Activated CD8-positive, alpha-beta memory T cell treated with anti-CD3 and anti-CD28 coated beads, Interleukin-2, amount 50 U/mL, for 1 hour (primary cell): ENCODE results near the gene CTLA4.

Experiments used
- DNase-seq: peaks from one replicate; pipeline ENCODE4 v3.0.0-alpha.2; 2020; ENCODE audit errors: extremely low read depth

Gene CTLA4

GRCh38 chr2:203891474-203891873, 23.9 kb downstream of the CTLA4 start:
- no peak for DNase-seq

- no peak for DNase-seq
Measured at GRCh38 chr2:203892207-203892606, 24.6 kb downstream of the CTLA4 start.

DNA sequence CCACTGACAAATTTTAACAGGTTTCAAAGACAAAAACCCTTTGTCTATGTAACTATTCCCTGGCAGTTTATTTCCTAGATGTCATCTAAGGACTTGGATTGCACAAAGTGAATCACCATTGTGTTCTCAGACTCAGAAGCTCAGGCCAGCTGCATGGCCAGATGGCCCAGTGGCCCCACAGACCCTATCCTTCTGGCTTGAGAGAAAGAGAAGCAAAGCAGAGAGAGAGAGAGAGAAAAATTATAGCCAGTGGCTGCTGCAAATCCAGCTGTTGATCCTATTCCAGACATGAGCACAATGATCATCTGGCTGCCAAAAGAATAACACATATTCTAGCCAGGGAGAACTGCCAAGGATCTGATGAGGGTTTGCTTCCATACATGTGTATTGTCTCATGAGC, 25.8 kb downstream of the CTLA4 start:
- no peak for DNase-seq

DNA sequence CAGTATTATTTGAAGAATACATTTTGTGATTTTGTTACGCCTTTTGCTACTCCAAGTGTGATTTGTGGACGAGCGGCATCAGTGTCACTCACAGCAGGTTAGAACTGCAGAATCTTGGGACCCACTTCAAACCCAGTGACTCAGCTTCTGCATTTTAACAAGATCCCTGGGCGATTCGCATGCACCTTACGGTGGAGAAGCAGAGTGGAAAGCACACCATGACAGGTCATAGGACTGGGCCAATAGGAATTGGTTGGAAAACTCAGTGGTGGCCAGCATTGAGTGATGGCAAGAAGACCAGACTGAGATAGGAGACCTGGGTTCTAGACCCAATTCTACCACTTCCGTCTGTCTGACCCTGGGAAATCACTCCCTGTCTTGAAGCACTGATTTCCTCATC, 26.3 kb downstream of the CTLA4 start:
- DNase-seq, result no peak

- no peak for DNase-seq
Measured at GRCh38 chr2:203894262-203894661, 26.7 kb downstream of the CTLA4 start.

DNA sequence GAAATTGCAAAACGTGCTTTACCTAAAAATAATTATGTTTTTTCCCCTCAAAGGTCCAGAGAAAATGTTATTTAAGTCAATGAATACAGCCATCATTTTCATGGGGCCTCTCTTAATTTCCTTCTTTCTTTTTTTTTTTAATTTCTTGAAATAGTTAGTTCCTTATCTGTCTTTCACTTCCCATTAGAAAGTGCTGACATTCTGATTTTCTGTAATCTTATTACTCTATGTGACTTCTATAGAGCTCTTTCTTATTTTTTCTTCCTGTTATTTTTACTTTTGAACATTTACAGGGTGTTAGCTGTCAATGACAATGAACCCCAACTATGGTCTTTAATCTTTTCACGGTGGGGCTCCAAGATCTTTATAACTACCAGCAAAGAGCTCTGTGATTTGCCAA, 30.0 kb downstream of the CTLA4 start:
- no peak for DNase-seq

GRCh38 chr2:203898657-203899056, 31.1 kb downstream of the CTLA4 start:
- DNase-seq, result no peak

- no peak for DNase-seq
Measured at GRCh38 chr2:203900253-203900652, 32.7 kb downstream of the CTLA4 start.

GRCh38 chr2:203904022-203904421, 36.5 kb downstream of the CTLA4 start:
- no peak for DNase-seq

- DNase-seq, result no peak
Measured at GRCh38 chr2:203905656-203906055, 38.1 kb downstream of the CTLA4 start.

DNA sequence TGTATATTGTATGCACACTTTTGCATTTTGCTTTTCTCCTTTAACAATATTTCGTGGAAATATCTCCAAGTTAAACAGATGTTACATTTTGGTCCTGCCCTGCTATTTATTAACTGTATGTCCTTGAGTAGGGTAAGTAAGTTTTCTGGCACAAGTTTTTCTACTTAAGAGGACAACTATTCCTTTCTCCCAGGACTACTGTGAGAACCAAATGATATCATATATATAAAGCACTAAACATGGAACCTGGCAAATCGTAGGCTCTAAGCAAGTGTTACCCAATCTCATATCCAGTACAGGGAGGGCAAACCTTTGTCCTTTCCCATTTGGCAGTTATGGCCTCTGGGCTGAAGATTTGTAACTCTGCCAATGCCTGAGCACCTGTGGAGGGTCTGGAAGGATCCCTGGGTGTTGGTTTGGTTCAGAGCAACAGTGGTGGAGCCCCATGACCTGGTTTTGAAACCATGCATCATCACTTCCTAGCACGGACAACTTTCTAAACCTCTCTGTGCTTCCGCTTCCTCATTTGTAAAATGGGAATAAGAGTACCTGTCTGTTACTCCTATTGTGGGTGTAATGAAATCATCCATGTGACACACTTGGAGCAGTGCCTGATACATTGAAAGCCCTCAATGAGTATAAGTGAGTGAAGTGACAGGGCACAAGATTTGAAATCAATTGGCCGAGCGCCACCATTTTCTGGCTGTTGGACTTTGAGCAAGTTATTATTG, 40.7 kb downstream of the CTLA4 start:
- no peak for DNase-seq

- no peak for DNase-seq
Measured at GRCh38 chr2:203908797-203909185, 41.2 kb downstream of the CTLA4 start.

DNA sequence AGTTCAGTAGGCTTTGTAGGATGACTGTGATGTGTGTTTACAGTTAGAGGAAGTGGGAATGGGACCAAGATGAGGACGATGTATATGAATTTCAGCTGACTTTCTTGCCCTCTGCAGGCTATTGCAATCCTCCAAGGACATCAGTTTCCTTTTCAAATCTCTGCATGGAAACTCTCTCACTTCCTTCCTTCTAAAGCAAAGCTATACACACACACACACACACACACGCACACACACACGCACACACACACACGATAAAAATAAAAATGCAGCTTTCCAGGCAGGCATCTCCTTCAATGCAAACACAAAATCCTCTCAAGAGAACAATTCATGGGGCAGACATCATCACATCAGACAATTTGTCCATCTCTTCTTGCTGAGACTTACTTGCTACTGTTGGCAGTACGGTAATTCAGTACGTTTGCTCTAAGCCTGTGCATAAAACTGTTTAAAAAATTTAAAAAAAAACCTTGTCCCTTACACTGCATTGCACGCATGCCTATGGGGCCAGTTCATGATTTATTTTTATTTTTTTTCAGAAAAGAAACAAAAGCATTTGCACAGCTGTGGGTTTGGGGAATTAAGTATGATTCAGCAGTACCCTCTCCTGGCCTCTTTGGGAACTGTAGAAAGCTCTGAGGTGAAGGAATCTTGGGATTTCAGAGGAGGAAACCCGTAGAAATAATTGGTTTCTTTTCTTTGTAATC, 41.8 kb downstream of the CTLA4 start:
- DNase-seq, result no peak

DNA sequence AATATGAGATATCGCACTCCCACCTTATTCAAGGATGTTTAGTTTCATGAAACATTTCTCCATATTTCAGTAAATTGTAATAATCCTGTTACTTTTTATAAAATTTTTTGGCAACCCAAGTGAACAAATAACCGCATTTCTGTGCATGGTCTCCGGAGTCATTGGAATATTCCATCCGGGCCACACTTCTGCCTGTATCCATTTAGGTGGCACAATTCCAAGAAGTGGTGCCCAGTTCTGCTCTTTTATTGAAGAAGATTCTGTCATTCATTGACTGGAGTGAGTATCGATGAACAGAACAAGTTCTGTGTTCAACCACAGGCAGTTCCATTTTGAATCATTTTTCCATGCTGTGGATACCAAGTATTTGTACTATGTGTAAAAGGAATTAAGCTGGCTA, 42.4 kb downstream of the CTLA4 start:
- DNase-seq, result no peak

- no peak for DNase-seq
Measured at GRCh38 chr2:203913947-203914346, 46.4 kb downstream of the CTLA4 start.

GRCh38 chr2:203914546-203915182, 47.1 kb downstream of the CTLA4 start:
- no peak for DNase-seq

GRCh38 chr2:203915256-203915655, 47.7 kb downstream of the CTLA4 start:
- no peak for DNase-seq

- no peak for DNase-seq
Measured at GRCh38 chr2:203916756-203917155, 49.2 kb downstream of the CTLA4 start.

GRCh38 chr2:203918264-203918663, 50.7 kb downstream of the CTLA4 start:
- DNase-seq, result no peak

- no peak for DNase-seq
Measured at GRCh38 chr2:203918839-203919238, 51.3 kb downstream of the CTLA4 start.
